HL-60 (cell line): Measurements from ENCODE around the gene CFAP54.

Experiments used
- POLR2AphosphoS5 ChIP-seq: IDR thresholded peaks from 2 replicates; pipeline ENCODE4 v1.6.1; 2012; ENCODE audit warnings: low read depth
- TF ChIP-seq, protein P1 (sequence below): IDR thresholded peaks from one replicate; pipeline ENCODE4 v1.5.1; 2011; ENCODE audit warnings: low read length, control low read depth, inconsistent platforms; ENCODE audit not compliant: insufficient read depth

DNA sequence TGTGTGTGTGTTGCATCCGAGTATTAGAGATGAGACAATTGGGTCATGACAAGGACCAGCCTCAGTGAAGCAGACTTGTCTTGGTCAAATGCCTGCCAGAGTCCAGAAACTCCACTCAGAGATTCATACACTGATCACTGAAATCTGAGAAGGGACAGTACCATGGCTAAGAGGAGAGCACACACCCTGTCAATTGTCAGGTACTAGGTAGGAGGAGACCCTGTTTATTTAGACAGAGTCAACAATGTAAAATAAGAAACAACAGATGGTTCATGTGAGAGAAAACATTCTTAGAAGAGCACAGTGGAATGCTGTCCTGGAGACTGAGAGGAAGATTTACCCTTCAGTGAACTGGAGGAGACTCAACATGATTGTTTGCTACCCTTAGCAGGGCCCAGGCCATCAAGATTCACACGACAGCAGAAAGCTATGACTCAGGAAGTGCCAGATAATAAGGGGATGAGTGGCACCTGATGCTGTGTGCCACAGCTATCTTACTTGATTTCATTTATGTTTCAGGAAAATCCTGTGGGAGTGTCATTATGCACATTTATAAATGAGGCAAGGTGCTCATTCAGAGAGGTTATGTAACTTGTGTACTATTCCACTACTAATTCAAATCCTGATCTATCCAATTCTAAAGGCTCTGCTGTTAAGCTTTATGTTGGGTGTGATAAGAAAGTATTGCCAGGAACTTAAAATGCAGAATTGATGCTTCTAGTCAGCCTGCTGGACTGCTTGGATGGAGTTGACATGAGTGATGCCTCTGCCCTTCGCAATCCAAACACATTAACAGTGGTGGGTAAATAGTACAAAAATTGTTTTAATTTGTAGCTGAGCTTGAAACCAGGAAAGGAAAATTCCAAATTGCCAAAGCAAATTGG lies 281.1 kb downstream of the CFAP54 start:
- TF ChIP-seq, protein P1, sequence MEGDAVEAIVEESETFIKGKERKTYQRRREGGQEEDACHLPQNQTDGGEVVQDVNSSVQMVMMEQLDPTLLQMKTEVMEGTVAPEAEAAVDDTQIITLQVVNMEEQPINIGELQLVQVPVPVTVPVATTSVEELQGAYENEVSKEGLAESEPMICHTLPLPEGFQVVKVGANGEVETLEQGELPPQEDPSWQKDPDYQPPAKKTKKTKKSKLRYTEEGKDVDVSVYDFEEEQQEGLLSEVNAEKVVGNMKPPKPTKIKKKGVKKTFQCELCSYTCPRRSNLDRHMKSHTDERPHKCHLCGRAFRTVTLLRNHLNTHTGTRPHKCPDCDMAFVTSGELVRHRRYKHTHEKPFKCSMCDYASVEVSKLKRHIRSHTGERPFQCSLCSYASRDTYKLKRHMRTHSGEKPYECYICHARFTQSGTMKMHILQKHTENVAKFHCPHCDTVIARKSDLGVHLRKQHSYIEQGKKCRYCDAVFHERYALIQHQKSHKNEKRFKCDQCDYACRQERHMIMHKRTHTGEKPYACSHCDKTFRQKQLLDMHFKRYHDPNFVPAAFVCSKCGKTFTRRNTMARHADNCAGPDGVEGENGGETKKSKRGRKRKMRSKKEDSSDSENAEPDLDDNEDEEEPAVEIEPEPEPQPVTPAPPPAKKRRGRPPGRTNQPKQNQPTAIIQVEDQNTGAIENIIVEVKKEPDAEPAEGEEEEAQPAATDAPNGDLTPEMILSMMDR = no peak
- no peak for TF ChIP-seq POLR2AphosphoS5
